Osteoblast (primary cell): Measurements from ENCODE around the gene MIPEP. TPM values are rescaled to one million over a fixed set of nuclear protein-coding genes. Genes with fewer than 3 reads are reported as not detected.
"Not testable (repeated sequence)": the region's sequence is repeated elsewhere in the genome, so short reads cannot be mapped to it uniquely, and the experiment has no call there.

Experiments used
- DNase-seq: peaks from one replicate; pipeline ENCODE4 v3.0.0; 2011; ENCODE audit warnings: low spot score, mixed read lengths; ENCODE audit not compliant: insufficient read length; ENCODE audit errors: missing footprints
- H2AFZ ChIP-seq: 2 replicates; pipeline ENCODE4 v1.6.0; 2011; ENCODE audit warnings: mild to moderate bottlenecking, low read length
- H3K27ac ChIP-seq: 2 replicates; pipeline ENCODE4 v1.5.1; 2011; ENCODE audit warnings: mild to moderate bottlenecking, low read depth, low read length, moderate library complexity
- H3K27me3 ChIP-seq: 2 replicates; pipeline ENCODE4 v1.6.0; 2012; ENCODE audit warnings: mild to moderate bottlenecking, control low read depth, inconsistent platforms, low read length, moderate library complexity; ENCODE audit not compliant: insufficient read depth
- H3K36me3 ChIP-seq: 2 replicates; pipeline ENCODE4 v1.5.1; 2011; ENCODE audit warnings: mild to moderate bottlenecking, low read length, control low read depth, moderate library complexity; ENCODE audit not compliant: insufficient read depth
- H3K4me1 ChIP-seq: 2 replicates; pipeline ENCODE4 v1.5.1; 2011; ENCODE audit warnings: mild to moderate bottlenecking, low read length, control low read depth, moderate library complexity; ENCODE audit not compliant: insufficient read depth
- H3K4me2 ChIP-seq: 2 replicates; pipeline ENCODE4 v1.6.0; 2011; ENCODE audit warnings: mild to moderate bottlenecking, low read length; ENCODE audit not compliant: insufficient read depth
- H3K4me3 ChIP-seq: fragments of 200-600 bp; sonication (generic); 3 replicates; pipeline ENCODE4 v1.5.1; 2012; ENCODE audit warnings: mild to moderate bottlenecking, low read length, inconsistent platforms; ENCODE audit not compliant: insufficient read depth
- H3K79me2 ChIP-seq: 2 replicates; pipeline ENCODE4 v1.6.0; 2012; ENCODE audit warnings: mild to moderate bottlenecking, low read length, control low read depth, inconsistent platforms; ENCODE audit not compliant: insufficient read depth
- H3K9me3 ChIP-seq: 2 replicates; pipeline ENCODE4 v1.5.1; 2011; ENCODE audit warnings: low read depth, low read length, control low read depth
- H4K20me1 ChIP-seq: 2 replicates; pipeline ENCODE4 v1.6.0; 2012; ENCODE audit warnings: mild to moderate bottlenecking, low read length, control low read depth; ENCODE audit not compliant: insufficient read depth
- total RNA-seq: library from RNA; depleted of rRNA; stranded (reverse); fragments of >200 nt; gene quantifications from 2 replicates; pipeline ENCODE4 v1.2.3, GENCODE V29; 2012
- TF ChIP-seq, protein P1 (sequence below): IDR thresholded peaks from 2 replicates; pipeline ENCODE4 v1.5.1; 2011; ENCODE audit warnings: mild to moderate bottlenecking, low read depth, low read length, moderate library complexity; ENCODE audit errors: extremely low read depth

Gene MIPEP
- total RNA-seq, 1 donor: 29.3 TPM

DNA sequence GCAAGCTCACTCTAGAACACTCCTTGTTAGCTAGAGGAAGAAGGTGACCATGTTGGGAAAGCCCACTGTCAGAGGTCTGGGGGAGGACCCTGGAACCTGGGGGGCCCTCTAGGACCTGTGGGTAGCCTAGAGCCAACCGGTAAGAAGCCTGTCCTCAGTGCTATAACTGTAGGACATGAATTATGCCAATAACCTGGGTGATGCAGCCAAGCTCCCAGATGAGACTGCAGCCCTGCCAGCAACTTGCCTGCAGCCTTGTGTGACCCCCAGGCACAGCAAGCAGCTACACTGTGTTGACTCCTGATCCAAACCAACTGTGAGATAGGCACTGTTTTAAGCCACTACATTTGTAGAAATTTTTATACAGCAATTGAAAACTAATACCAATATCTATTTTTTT lies 122.3 kb downstream of the MIPEP start:
- H3K79me2 ChIP-seq: no peaks in the 10 kb centered on the region
- no peak overlapping the region for H3K4me3 ChIP-seq
- TF ChIP-seq, protein P1, sequence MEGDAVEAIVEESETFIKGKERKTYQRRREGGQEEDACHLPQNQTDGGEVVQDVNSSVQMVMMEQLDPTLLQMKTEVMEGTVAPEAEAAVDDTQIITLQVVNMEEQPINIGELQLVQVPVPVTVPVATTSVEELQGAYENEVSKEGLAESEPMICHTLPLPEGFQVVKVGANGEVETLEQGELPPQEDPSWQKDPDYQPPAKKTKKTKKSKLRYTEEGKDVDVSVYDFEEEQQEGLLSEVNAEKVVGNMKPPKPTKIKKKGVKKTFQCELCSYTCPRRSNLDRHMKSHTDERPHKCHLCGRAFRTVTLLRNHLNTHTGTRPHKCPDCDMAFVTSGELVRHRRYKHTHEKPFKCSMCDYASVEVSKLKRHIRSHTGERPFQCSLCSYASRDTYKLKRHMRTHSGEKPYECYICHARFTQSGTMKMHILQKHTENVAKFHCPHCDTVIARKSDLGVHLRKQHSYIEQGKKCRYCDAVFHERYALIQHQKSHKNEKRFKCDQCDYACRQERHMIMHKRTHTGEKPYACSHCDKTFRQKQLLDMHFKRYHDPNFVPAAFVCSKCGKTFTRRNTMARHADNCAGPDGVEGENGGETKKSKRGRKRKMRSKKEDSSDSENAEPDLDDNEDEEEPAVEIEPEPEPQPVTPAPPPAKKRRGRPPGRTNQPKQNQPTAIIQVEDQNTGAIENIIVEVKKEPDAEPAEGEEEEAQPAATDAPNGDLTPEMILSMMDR: no peak
- no peaks in the 10 kb centered on the region for H4K20me1 ChIP-seq
- DNase-seq: no peak
- no peaks in the 10 kb centered on the region for H3K36me3 ChIP-seq
- no peaks in the 10 kb centered on the region for H3K9me3 ChIP-seq
- H3K4me1 ChIP-seq: peaks cover 6% of the 10 kb centered on the region
- no peaks in the 10 kb centered on the region for H3K27me3 ChIP-seq
- no peak overlapping the region for H2AFZ ChIP-seq
- no peak overlapping the region for H3K4me2 ChIP-seq
- no peak overlapping the region for H3K27ac ChIP-seq

DNA sequence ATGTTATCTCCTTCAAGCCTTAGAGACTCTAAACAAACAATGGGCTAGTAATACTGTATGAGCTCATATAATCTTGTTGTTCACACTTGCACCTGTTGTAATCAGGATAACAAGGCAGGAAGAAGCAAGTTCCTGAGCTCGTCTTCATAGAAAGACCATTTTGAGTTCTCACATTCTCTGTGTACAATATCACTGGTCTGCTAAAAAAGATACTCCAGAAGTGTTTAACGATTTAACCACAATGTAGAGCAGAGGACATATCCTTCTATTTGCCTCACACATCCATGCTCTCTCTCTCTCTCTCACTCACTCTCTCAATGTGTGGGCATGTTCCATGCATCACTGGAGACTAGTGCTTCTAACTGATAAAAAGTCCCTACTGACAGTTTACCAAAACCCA lies 122.9 kb downstream of the MIPEP start:
- Histone ChIP-seq H3K36me3 (no peaks in the 10 kb centered on the region), H3K79me2 (no peaks in the 10 kb centered on the region), H3K4me3 (no peak overlapping the region), H3K4me1 (peaks cover 3% of the 10 kb centered on the region), H2AFZ (no peak overlapping the region), H3K4me2 (no peak overlapping the region), H4K20me1 (no peaks in the 10 kb centered on the region), H3K27ac (no peak overlapping the region), H3K27me3 (no peaks in the 10 kb centered on the region), H3K9me3 (no peaks in the 10 kb centered on the region)
- no peak for DNase-seq
- TF ChIP-seq, protein P1: no peak

- no peaks in the 10 kb centered on the region for H3K27me3 ChIP-seq
- no peak overlapping the region for H3K4me3 ChIP-seq
- peaks cover 3% of the 10 kb centered on the region for H3K4me1 ChIP-seq
- no peaks in the 10 kb centered on the region for H3K79me2 ChIP-seq
- no peaks in the 10 kb centered on the region for H3K9me3 ChIP-seq
- H3K36me3 ChIP-seq: no peaks in the 10 kb centered on the region
- DNase-seq: no peak
- H3K4me2 ChIP-seq: no peak overlapping the region
- H4K20me1 ChIP-seq: no peaks in the 10 kb centered on the region
- no peak overlapping the region for H2AFZ ChIP-seq
- TF ChIP-seq, protein P1: no peak
- H3K27ac ChIP-seq: no peak overlapping the region
These were observed 123.7 kb downstream of the MIPEP start for GRCh38 chr13:23765531-23765930.

GRCh38 chr13:23763318-23763717 lies 125.9 kb downstream of the MIPEP start:
- Histone ChIP-seq H3K36me3 (no peaks in the 10 kb centered on the region), H2AFZ (no peak overlapping the region), H3K27me3 (no peaks in the 10 kb centered on the region), H3K4me3 (no peak overlapping the region), H4K20me1 (no peaks in the 10 kb centered on the region), H3K4me1 (peaks cover 3% of the 10 kb centered on the region), H3K4me2 (no peak overlapping the region), H3K27ac (no peak overlapping the region), H3K79me2 (no peaks in the 10 kb centered on the region), H3K9me3 (no peaks in the 10 kb centered on the region)
- TF ChIP-seq, protein P1: no peak
- no peak for DNase-seq

DNA sequence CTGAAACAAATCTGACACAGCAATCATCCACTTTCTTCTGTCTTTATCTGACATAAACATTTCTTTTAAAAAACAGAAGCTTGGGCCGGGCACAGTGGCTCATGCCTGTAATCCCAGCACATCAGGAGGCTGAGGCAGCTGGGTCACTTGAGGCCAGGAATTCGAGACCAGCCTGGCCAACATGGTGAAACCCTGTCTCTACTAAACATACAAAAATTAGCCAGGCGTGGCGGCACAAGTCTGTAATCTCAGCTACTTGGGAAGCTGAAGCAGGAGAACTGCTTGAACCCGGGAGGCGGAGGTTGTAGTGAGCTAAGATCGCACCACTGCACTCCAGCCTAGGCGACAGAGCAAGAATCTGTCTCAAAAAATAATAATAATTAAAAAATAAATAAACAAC lies 127.4 kb downstream of the MIPEP start:
- not testable (repeated sequence) for H3K36me3 ChIP-seq, H3K4me1 ChIP-seq, H3K4me2 ChIP-seq, H4K20me1 ChIP-seq, H3K4me3 ChIP-seq, H3K27ac ChIP-seq, H3K79me2 ChIP-seq, H3K27me3 ChIP-seq, DNase-seq, H2AFZ ChIP-seq, H3K9me3 ChIP-seq
